SK-N-DZ (cell line): Measurements from ENCODE around the gene CPNE4.
"Not testable (repeated sequence)": the region's sequence is repeated elsewhere in the genome, so short reads cannot be mapped to it uniquely, and the experiment has no call there.

Source experiments
- DNase-seq: peaks from one replicate; pipeline ENCODE4 v3.0.0-alpha.2; 2015; ENCODE audit warnings: low spot score

Gene CPNE4

DNA sequence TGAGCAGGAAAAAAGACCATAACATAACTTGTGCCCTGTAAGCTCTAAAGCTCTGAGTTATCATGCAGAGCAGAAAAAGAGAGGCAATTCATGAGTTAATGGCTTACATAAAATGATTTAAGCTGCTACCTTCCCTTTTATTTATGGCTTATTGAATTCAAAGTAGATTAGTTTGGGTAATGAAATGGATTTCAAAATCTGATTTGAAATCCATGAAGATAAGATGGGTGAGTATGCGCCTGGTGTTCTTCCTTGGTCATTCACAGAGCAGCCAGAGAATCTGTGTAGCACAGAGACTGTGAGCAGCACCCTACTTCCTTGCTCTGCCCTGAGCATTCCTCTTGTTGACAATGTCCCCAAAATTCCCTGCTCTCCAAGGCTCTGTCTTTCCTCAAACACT, 495.8 kb downstream of the CPNE4 start:
- peak; percentile 84 for DNase-seq

DNA sequence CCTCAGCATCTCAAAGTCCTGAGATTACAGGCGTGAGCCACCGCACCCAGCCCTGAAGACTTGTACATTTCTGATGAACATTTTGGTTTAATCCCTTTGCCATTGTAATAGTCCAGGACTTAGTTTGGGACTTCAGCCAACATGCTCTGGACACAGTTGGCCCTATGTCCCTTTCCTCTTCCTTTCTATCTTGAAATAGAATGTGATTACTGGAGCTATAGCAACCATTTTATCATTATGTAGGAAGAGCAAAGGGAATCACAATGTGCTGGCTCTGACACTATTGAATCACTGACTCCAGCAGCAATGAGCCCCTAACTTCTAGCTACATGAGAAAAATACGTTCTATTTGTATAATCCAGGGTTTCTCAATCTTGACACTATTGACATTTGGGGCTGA, 497.3 kb downstream of the CPNE4 start:
- no peak for DNase-seq

DNA sequence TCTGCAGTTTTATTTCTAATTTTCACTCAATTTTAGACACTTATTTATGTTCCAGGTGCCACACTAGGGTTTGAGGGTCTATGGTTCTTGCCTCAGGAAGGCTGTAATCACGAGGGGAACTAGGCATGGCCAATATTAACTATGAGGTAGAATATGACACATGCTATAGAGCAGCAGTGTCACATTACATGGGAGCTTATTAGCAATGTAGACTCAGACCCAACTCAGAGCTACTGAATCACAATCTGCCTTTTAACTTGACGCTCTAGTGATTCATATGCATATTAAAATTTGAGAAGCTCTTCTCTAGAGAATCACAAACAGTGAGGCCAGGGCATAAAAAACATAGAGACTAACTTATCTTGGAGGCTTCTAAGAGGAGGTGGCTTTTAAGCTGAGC, 499.2 kb downstream of the CPNE4 start:
- DNase-seq: no peak

DNA sequence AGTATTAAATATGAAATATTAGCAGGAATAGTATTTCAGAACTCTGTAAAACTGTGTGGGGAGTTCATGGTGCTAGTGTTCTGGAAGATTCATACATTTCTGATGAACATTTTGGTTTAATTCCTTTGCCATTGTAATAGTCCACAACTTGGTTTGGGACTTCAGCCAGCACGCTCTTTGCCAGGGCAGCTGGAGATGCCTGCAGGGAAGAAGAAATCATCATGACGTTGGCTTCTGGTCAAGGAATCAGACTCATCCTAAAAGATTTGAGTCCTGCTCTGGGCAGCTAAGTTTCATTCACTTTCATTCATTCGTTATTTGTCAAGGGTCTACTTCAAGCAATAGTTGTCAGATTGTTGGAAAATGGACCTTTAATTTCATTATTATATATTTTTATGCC, 499.7 kb downstream of the CPNE4 start:
- DNase-seq: no peak

DNA sequence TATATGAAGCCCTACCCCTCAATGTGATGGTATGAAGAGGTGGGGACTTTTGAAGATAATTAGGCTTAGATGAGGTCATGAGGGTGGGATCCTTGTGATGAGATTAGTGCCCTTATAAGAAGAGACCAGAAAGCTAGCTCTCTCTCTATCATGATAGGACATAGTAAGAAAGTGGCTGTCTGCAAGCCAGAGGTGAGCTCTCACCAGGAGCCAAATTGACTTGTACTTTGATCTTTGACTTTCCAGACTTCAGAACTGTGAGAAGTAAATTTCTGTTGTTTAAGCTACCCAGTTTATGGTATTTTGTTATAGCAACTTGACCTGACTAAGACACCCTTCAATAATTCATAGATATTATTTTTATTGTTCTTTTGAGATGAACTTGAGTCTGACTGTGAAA, 502.2 kb downstream of the CPNE4 start:
- DNase-seq: no peak

DNA sequence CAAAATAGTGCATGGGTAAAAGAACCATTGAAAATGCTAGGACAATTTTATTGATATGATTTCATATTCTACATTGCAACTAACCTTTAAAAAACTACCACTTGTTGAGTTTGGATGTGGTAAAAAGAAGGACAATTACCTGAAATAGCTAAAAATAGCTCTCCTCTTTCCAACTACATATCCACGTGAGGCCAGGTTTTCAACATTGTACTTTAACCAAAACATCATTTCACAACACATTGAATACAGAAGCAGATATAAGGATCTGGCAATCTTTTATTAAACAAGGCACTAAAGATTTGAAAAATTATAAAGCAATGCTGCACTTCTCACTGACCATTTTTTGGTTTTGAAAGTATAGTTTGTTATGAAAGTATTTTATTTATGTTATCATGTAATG, 504.0 kb downstream of the CPNE4 start:
- no peak for DNase-seq

DNA sequence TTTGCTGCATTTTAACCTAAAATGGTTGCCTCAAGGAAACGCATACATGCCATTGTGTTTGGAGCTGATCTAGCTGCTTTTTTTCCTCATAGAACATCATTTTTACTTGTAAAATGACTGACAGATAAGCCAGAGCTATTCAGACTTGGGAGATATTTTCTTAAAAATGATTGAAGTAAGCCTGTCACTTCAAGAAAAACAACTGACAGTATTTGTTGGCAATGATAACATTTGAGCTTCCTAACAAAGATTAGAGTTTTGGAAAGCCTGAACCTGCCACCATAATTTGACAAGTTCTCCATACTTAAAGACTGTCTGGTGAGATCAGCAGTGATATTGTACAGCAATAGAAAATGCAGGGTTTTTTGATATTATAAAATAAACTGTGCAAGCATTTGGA, 504.4 kb downstream of the CPNE4 start:
- DNase-seq: no peak

DNA sequence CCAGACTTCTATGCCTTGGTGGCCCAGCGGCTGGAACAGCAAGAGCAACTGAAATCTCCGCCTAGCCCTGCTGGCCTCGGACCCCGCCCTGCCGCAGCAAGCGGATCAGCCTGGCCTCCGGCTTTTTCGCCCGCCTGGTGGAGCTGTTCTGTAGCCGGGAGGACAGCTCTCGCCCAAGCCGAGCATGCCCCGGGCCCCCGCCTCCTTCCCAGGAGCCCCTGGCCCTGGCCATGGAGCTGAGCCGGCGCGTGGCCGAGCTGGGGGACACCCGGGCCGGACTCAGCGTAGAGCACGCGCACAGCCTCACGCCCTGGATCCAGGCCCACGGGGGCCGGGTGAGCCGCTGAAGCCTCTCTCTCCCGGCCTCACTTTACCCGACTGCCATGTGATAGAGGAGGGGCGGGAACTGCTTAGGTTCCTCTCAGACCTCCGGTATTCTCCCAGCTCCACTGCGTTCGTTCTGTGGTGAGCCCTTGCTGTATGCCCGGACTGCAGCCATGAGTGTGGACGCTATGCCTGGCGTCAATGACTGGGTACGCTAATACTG, 507.9 kb downstream of the CPNE4 start:
- DNase-seq: no peak

DNA sequence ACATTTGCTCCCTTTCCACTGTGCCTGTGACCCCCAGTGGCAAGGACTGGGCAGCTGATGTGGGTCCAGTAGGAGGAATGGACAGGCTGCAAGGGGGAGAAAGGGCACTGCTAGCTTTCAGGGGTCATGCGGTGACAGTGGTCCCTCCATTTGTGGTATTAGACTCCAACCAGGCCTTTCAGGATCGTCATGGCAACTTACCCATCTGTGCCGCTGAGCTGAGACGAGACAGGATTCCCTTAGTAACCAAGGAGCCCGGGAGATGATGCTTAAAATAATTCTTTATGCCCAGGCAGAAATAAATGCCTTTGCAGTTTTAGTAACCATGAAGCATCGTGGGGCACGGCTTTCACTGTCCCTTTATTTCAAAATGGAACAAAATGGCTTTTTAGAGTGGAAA, 516.1 kb downstream of the CPNE4 start:
- DNase-seq: no peak

DNA sequence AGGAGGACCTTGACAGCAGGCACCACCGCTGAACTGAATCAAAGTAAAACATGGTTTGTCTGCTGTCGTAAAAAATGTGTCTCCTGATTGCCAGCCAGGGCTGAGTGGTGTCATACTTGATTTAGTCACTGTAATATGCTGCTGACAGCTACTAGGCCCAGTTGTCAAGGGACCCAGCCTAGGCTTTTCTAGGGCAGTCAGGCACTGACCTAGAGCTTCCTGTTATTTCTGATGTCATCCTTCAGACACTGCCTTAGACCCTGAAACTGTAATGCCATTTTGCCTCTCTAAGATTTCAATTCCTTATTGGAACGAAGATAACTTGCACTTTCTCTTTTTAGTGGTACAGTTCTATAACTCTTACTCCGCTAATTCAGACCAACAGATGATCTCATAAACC, 529.4 kb downstream of the CPNE4 start:
- no peak for DNase-seq

DNA sequence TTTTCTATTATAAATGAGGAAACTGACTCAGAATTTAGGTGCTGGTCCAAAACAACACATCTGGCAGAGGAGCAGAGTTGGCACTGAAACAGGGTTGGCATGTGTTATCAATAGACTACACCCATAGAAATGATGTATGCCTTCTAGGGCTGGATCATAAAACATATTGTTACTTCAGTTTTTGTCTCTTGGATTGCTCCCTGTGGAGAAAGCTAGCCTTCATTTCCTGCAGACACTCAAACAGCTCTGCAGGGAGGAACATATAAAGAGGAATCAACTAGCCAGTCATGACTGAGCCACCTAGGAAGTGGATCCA, 531.5 kb downstream of the CPNE4 start:
- no peak for DNase-seq

DNA sequence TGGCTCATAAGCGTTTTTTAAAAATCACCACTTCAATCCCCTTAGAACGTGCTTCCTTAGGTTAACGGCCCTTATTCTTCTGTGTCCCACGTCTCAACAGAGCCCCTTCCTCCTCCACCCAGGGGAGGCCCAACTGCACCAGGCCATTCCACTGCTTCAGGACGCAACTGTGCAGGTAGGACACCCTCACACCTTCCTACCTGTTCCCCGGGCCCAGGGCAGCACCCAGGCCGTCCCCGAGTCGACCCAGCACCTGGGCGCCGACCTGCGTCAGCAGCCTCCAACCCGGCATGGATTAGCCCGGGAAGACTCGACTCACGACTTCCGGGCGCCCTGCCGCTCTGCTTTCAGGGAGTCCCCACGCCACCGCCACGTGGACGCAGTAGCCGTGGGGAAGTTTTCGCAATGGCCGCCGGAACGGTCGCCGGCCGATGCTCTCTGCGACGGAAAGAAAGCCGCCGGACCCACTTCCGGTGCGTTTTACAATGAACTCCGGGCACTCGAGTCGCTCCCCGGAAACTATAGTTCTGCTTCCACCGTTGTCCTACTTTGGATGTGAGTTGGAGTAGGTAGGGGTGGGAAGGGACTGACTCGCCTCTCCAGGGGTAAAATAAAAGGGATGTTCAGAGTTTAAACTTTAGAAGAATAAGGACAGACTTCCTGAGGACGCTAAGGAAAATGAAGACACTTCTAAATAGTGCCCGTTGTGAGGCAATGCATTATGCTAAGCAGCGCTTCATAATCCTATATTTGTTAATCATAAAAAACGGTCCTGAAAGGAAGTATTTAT, 532.1 kb downstream of the CPNE4 start, which contains the start of gene MRPL3:
MRPL3 (minus strand) TSS at position 442 of the 790 bp plus-strand sequence; CDS start at position 292, 150 bp downstream.
- DNase-seq: peak; percentile 91

DNA sequence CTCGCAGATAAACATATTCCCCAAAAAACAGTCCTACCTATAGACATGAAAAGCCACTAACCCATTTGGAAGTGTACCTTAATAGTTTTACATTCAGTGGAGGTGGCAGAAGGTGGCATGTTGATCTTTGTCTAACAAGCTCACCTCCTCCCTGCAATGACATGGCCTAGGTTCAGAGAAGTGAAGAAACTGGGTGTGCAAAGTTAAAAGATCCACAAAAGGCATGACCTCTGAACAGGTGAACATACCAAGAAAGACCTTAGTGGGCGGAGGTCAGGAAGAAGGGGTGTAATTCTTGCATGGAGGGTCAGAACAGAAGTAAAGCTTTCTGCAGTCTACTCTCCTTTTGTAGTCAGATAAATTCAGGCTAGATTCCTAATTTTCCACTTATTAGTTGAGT, 532.9 kb downstream of the CPNE4 start:
- no peak for DNase-seq

DNA sequence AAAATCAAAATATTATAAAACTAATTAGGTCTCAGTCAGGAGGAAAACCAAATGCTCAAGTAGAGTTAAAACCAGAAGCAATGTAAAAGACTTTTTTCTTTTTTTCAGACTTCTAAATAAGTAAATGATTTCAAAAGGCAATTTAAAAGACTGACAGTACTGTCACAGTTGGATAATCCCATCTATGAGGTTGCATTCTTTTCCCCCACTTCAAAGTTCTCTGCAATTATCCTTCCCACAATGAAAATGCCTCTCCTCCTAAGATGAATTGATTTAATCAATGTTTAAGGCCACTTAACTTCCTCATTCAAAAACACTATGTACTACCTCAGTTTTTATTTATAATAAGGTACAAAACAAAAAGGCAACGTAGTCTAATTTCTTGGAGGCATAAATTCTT, 540.1 kb downstream of the CPNE4 start:
- DNase-seq: no peak

DNA sequence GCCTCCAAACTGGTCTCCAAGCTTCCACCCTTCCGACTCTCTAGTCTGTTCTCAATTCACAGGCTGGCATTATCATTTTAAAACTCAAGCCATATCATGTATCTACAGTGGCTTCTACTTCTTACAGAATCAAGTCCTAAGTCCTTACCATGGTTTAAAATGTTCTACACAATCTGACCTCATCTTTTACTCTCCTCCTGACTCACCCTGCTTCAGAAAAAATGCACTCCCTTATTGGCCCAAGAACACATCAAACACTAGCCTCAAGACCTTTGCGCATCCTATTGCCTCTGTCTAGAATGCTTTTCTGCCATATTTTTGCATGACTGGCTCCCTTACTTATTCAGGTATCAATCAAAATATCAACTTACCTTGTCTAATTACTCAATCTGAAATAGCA, 543.0 kb downstream of the CPNE4 start:
- no peak for DNase-seq

DNA sequence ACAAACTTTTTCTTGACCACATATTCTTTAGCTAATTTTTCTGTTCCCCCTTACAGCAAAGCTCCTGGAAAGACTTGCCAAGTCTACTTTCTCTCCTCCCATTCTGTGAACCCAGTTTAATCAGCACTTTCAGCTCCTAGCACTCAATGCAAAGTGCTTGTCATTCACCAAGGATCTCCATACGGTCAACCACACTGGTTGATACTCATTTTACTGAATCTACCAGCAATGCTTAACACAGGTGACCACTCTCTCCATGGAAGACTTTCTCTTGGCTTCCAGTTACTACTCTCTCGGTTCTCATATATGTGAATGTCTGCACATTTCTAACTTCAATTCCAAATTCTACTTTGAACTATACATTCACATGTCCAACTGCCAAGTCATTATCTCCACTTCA, 543.7 kb downstream of the CPNE4 start:
- no peak for DNase-seq

DNA sequence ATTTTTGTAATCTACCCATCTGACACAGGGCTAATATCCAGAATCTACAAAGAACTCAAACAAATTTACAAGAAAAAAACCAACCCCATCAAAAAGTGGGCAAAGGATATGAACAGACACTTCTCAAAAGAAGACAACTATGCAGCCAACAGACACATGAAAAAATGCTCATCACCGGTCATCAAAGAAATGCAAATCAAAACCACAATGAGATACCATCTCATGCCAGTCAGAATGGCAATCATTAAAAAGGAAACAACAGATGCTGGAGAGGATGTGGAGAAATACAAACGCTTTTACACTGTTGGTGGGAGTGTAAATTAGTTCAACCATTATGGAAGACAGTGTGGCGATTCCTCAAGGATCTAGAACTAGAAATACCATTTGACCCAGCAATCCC, 548.3 kb downstream of the CPNE4 start:
- DNase-seq: not testable (repeated sequence)

DNA sequence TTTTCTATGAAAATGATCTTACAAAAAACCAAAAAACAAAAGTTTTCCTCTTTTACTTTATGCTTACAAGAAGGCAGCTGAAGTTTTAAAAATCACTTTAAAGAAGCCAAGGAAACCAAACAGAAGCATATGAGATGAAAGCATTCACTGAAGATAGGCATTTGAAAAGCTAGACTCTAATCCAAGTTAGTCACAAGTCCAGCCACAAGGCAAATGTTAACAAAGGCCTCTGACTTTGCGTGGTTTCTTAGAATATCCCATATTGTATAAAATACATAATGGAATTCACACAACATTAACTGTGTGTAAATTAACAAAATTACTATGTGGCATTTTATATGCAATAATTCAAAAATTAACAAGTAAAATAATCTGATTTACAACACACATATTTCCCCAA, 549.7 kb downstream of the CPNE4 start:
- DNase-seq: no peak

DNA sequence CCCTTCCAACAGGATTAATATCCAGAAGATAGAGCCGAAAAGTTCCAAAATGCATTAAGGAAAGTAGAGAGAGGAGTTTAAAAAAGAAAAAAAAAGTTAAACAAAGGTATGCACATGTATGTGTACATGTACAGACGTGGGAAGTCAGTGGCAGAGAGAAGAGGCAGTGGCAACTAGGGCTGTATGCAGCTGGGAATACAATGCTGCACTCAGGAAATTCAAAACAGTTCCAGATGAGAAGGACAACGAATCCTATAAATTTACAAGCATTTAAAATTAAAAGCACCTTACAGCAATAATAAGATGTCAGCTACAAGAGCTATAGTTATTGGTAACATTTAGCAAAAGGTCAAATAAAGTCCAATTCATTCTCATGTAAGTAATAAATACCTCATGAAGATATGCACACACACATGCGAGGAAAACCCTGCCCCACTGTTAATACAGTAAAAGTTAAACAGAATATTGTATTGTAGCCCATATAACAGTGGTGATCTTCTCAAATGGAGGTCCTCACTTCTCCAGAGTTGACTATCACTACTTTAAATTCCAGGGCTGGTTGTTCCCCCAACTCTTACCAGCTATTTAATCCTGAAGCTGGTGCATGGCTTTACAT, 550.2 kb downstream of the CPNE4 start:
- no peak for DNase-seq
